Spleen (tissue), 11 donors: ENCODE results near the gene ZNF530. TPM values are rescaled to one million over a fixed set of nuclear protein-coding genes. Genes with fewer than 3 reads are reported as not detected.

Source experiments
- DNase-seq: peaks from one replicate; pipeline ENCODE4 v3.0.0-alpha.2; 2020
- H3K27ac ChIP-seq, 8 donors: fragments of 200-600 bp; sonication (generic) in 7 of 8; 1 replicate in 4 of 8; 2 replicates in 4 of 8; pipeline versions ENCODE4 v1.5.0 to v1.8.0; 2016 to 2021; ENCODE audit warnings: inconsistent platforms in 4 of 8, mild to moderate bottlenecking in 4 of 8, moderate library complexity in 1 of 8
- H3K27me3 ChIP-seq, 7 donors: fragments of 200-600 bp; sonication (generic) in 6 of 7; replicated peaks in 1 of 7; 1 replicate in 4 of 7; 2 replicates in 3 of 7; pipeline versions ENCODE4 v1.5.0 to v1.8.0; 2016 to 2021; ENCODE audit warnings: inconsistent platforms in 3 of 7, mild to moderate bottlenecking in 1 of 7
- H3K36me3 ChIP-seq, 6 donors: fragments of 200-600 bp; sonication (generic) in 5 of 6; 1 replicate in 4 of 6; 2 replicates in 2 of 6; pipeline versions ENCODE4 v1.5.0 to v1.8.0; 2016 to 2021; ENCODE audit warnings: inconsistent platforms in 2 of 6
- H3K4me1 ChIP-seq, 6 donors: fragments of 200-600 bp; sonication (generic) in 5 of 6; 1 replicate in 3 of 6; 2 replicates in 3 of 6; pipeline versions ENCODE4 v1.5.0 to v1.8.0; 2016 to 2021; ENCODE audit warnings: inconsistent platforms in 3 of 6
- H3K4me3 ChIP-seq, 8 donors: fragments of 200-600 bp; sonication (generic) in 7 of 8; 1 replicate in 4 of 8; 2 replicates in 4 of 8; pipeline versions ENCODE4 v1.5.0 to v1.8.0; 2016 to 2021; ENCODE audit warnings: inconsistent platforms in 4 of 8, mild to moderate bottlenecking in 4 of 8, moderate library complexity in 2 of 8
- H3K9me3 ChIP-seq, 8 donors: fragments of 200-600 bp; sonication (generic) in 7 of 8; 1 replicate in 4 of 8; 2 replicates in 4 of 8; pipeline versions ENCODE4 v1.5.0 to v1.8.0; 2016 to 2021; ENCODE audit warnings: inconsistent platforms in 4 of 8
- POLR2A ChIP-seq, 3 donors: fragments of 450-650 bp; IDR thresholded peaks; one replicate each; pipeline ENCODE4 v1.5.1; 2017; ENCODE audit warnings: antibody characterized with exemption in 3 of 3, mild to moderate bottlenecking in 1 of 3
- POLR2AphosphoS5 ChIP-seq, 3 donors: sonication (generic); formaldehyde crosslinking; IDR thresholded peaks; one replicate each; pipeline ENCODE4 v1.5.1; 2017; ENCODE audit warnings: antibody characterized with exemption in 3 of 3
- WGBS, 5 donors: extraction: QIAGEN DNeasy Blood & Tissue Kit in 3 of 5; methylation state at CpG; one replicate each; pipeline versions ENCODE4 v1.1.5 to v1.1.7; 2013 to 2018; 5-methylcytosine and 5-hydroxymethylcytosine counted together
- intact Hi-C: fragments of 100-400 bp; cut with DNase I; formaldehyde crosslinking; loops from one replicate; pipeline ENCODE4 v1.15.0; 2023; ENCODE audit warnings: low total_unique reads
- polyA plus RNA-seq, 3 donors: library from polyadenylated mRNA; stranded (reverse); fragments of 200-250 nt; gene quantifications; one replicate each; pipeline ENCODE4 v1.2.1, GENCODE V29; 2013
- total RNA-seq, 7 donors: library from RNA; depleted of rRNA in 3 of 7; stranded (reverse); fragments of >200 nt in 3 of 7; fragmentation: NEBNext Ultra II Directional in 4 of 7; extraction: Animal tissue kit (Norgen Biotek cat#: 25700) in 4 of 7; gene quantifications; one replicate each; pipeline versions ENCODE4 v1.1.0 to v1.2.1, GENCODE V29; 2016 to 2021
- TF ChIP-seq, protein P1 (sequence below), 11 experiments: fragments of 200-600 bp in 7 of 11; fragments of 450-650 bp in 4 of 11; sonication (generic) in 4 of 11; IDR thresholded peaks in 8 of 11; conservative IDR thresholded peaks in 3 of 11; 1 replicate in 7 of 11; 2 replicates in 4 of 11; pipeline versions ENCODE4 v1.4.0 to v1.8.0; 2016 to 2021; ENCODE audit warnings: antibody characterized with exemption in 11 of 11, inconsistent platforms in 4 of 11, mild to moderate bottlenecking in 1 of 11
- donor health status: healthy with polysubstance abuse.
- donor health status: DM: no; HTN: no; CAD: no; lungs with moderate emphysema.
- donor health status: DM: no; HTN: no; CAD: no.
- donor health status: Bipolar disorder and iron deficiency.
- donor health status: healthy.
- donor health status: DM: no; HTN: no; CAD: no.
- donor health status: DM: yes; HTN: yes; CAD: no.

ZNF530 gene
- total and polyA plus RNA-seq, 10 donors: 2.4 to 7.4 (median 3.5) TPM

DNA sequence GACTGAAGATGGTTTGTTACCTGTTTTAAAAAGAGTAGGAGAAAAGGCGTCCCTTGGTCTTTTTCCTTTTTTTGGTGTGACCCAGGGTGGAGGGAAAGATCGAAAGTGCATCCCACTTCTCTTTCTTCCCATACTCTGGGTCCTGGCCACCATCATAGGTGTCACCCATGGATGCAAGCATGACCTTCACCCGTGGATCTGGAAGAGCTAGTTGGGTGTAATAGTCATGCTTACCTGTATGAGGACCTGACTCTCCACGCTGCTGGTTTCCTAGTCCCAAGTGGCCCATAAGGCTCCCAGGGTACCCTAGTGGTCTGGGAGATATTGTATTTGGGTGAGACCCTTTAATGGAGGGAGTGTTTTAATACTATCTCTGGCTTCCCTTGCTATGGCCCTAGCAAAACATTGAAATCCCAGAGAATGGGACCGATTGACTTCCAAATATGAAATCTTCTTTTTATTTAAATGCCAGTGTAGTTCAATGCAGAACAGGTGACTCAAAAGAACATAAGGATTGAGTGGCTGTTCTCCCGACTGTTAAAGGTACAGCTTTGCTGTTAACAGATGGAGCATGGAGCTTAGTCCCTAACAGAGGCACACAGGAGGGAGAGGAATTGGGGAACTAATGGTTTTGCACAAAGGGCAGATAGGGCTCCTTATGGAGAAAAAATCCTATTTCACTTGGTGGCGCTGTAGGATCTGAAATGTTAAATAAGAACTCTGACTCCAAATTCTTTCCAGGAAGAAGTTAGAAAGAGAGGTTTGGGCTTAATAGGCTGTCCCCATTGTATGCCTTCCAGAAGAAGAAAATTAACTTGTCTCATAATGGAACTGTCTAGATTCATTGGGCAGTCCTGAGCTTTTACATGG is 33.1 kb upstream of the ZNF530 start:
- Histone ChIP-seq H3K36me3 (peaks cover under 1 to 10% (median 5%) of the 10 kb centered on the region in 6 donors), H3K27ac (no peak overlapping the region), H3K4me3 (no peak overlapping the region), H3K27me3 (peaks cover 0 to 5% (median 0%) of the 10 kb centered on the region in 7 donors), H3K4me1 (no peaks in the 10 kb centered on the region), H3K9me3 (peaks cover 26 to 100% (median 100%) of the 10 kb centered on the region in 8 donors)
- intact Hi-C loops: no loop called here
- no peak for DNase-seq
- TF ChIP-seq, protein P1, sequence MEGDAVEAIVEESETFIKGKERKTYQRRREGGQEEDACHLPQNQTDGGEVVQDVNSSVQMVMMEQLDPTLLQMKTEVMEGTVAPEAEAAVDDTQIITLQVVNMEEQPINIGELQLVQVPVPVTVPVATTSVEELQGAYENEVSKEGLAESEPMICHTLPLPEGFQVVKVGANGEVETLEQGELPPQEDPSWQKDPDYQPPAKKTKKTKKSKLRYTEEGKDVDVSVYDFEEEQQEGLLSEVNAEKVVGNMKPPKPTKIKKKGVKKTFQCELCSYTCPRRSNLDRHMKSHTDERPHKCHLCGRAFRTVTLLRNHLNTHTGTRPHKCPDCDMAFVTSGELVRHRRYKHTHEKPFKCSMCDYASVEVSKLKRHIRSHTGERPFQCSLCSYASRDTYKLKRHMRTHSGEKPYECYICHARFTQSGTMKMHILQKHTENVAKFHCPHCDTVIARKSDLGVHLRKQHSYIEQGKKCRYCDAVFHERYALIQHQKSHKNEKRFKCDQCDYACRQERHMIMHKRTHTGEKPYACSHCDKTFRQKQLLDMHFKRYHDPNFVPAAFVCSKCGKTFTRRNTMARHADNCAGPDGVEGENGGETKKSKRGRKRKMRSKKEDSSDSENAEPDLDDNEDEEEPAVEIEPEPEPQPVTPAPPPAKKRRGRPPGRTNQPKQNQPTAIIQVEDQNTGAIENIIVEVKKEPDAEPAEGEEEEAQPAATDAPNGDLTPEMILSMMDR (IDR thresholded peaks at IDR 0.05 in 8 of 11, conservative IDR thresholded peaks at IDR 0.05 in 3 of 11): no peak
- TF ChIP-seq POLR2A (IDR thresholded peaks at IDR 0.05) (no peak), POLR2AphosphoS5 (IDR thresholded peaks at IDR 0.05) (no peak)
- 58 to 65% (median 60%) methylated on average over 7 of the region's 7 CpGs for WGBS, 5 donors

DNA sequence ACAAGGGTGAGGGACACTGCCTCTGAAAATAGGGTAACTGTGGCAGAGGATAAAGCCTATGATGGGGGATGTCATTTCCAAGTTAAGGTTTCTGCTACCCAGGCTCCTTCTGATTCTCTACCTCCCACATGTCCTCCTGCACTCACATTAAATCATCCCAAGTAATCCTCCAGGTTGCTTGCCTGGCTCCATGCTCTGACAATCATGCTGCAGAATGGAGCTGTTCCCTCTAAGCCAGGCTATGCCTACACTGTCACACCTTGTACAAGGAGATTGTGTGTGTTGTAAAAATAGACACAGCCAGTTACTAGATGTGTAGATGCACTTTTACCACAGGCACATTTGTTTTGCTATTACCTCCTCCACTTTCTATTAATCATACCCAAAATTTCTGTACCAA is 29.0 kb upstream of the ZNF530 start:
- intact Hi-C loops: no loop called here
- H3K36me3 ChIP-seq: peaks cover 34 to 51% (median 45%) of the 10 kb centered on the region in 6 donors
- DNase-seq: no peak

GRCh38 chr19:57572415-57572947 is 27.2 kb upstream of the ZNF530 start:
- H3K27me3 ChIP-seq: no peaks in the 10 kb centered on the region
- H3K9me3 ChIP-seq: peaks cover 42 to 100% (median 100%) of the 10 kb centered on the region in 8 donors
- TF ChIP-seq, protein P1 (IDR thresholded peaks at IDR 0.05 in 8 of 11, conservative IDR thresholded peaks at IDR 0.05 in 3 of 11): no peak
- no peak for TF ChIP-seq POLR2A (IDR thresholded peaks at IDR 0.05)
- TF ChIP-seq POLR2AphosphoS5 (IDR thresholded peaks at IDR 0.05): no peak
- DNase-seq: no peak
- 96 to 100% (median 97%) methylated on average over 3 of the region's 3 CpGs for WGBS, 5 donors
- no peak overlapping the region for H3K27ac ChIP-seq
- intact Hi-C loops: no loop called here
- H3K36me3 ChIP-seq: peaks cover 36 to 69% (median 57%) of the 10 kb centered on the region in 6 donors
- peaks cover 0 to 4% (median 2%) of the 10 kb centered on the region in 6 donors for H3K4me1 ChIP-seq
- peak overlapping the region in 1 of 8 donors; percentile 11 for H3K4me3 ChIP-seq

More for the DNA sequence above, 29.0 kb upstream of the ZNF530 start:
- Histone ChIP-seq H3K4me3 (no peak overlapping the region), H3K27me3 (no peaks in the 10 kb centered on the region), H3K9me3 (peaks cover 47 to 100% (median 100%) of the 10 kb centered on the region in 8 donors), H3K4me1 (no peaks in the 10 kb centered on the region), H3K27ac (no peak overlapping the region)
- TF ChIP-seq POLR2A (IDR thresholded peaks at IDR 0.05) (no peak), POLR2AphosphoS5 (IDR thresholded peaks at IDR 0.05) (no peak)
- TF ChIP-seq, protein P1 (IDR thresholded peaks at IDR 0.05 in 8 of 11, conservative IDR thresholded peaks at IDR 0.05 in 3 of 11): no peak

DNA sequence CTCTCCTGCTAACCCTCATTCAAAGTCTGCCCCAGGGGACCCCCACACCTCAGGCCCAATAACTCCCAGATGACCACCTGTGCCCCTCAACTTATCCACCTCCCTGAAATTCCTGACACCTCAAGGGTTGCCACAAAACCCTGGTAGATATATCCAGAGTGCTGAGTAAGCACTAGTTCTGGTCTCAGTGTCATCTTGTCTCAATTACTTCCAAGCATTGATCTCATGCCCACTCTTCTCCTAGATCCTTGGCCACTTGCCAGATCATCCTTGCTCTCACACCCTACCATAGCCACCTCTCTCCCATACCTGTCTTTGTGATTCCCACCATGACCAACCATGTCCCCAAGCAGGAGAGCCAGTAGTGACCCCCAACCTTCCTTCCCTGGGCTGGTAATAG is 23.0 kb upstream of the ZNF530 start:
- Histone ChIP-seq H3K27me3 (no peaks in the 10 kb centered on the region), H3K36me3 (peaks cover 33 to 62% (median 53%) of the 10 kb centered on the region in 6 donors), H3K27ac (no peak overlapping the region), H3K4me1 (peaks cover 4 to 21% (median 15%) of the 10 kb centered on the region in 6 donors), H3K9me3 (peaks cover 32 to 82% (median 64%) of the 10 kb centered on the region in 8 donors), H3K4me3 (peak overlapping the region in 1 of 8 donors; percentile 12)
- no peak for DNase-seq
- TF ChIP-seq POLR2A (IDR thresholded peaks at IDR 0.05): no peak
- TF ChIP-seq POLR2AphosphoS5 (IDR thresholded peaks at IDR 0.05): no peak
- TF ChIP-seq, protein P1 (IDR thresholded peaks at IDR 0.05 in 8 of 11, conservative IDR thresholded peaks at IDR 0.05 in 3 of 11): no peak
- intact Hi-C loops: no loop called here
